Measurements from ENCODE around the gene AKT1S1. TPM values are rescaled to one million over a fixed set of nuclear protein-coding genes. Genes with fewer than 3 reads are reported as not detected.

AKT1S1 gene
- 20.1 and 25.7 TPM in 2 replicates for total RNA-seq

GRCh38 chr19:49877020-49877878 lies at the start of gene AKT1S1, which contains the start of gene TBC1D17:
Gene AKT1S1, minus strand, starts transcription at chr19:49877355. Its CDS starts 4,060 bp downstream, at chr19:49873295.
Gene TBC1D17, plus strand, starts transcription at chr19:49877702. Its CDS starts 22 bp downstream, at chr19:49877724.

GRCh38 chr19:49896863-49897621 lies 19.9 kb upstream of the AKT1S1 start, which contains the start of gene IL4I1:
Gene IL4I1, minus strand, starts transcription at chr19:49896887. Its CDS starts 727 bp downstream, at chr19:49896160.

GRCh38 chr19:49866933-49867782 lies 10.0 kb downstream of the AKT1S1 start, which contains the start of gene PNKP:
Gene PNKP, minus strand, starts transcription at chr19:49867576. Its CDS starts 372 bp downstream, at chr19:49867204.

GRCh38 chr19:49850487-49851342 lies 26.4 kb downstream of the AKT1S1 start, which contains the start of gene PTOV1:
Gene PTOV1, plus strand, starts transcription at chr19:49851159.

Other genes with a start within 250 kb of the AKT1S1 start
- gene RRAS, start 237.2 kb downstream of the AKT1S1 start, total RNA-seq: 55.4 and 88.5 TPM in 2 replicates
- gene SCAF1, start 235.1 kb downstream of the AKT1S1 start, total RNA-seq: 28.1 and 35.2 TPM in 2 replicates
- gene IRF3, start 211.5 kb downstream of the AKT1S1 start, total RNA-seq: 71.1 and 83.8 TPM in 2 replicates
- gene BCL2L12, start 211.4 kb downstream of the AKT1S1 start, total RNA-seq: 18.4 and 37.6 TPM in 2 replicates
- gene PRMT1, start 200.1 kb downstream of the AKT1S1 start, total RNA-seq: 301 and 446 TPM in 2 replicates
- gene ADM5, start 187.8 kb downstream of the AKT1S1 start, total RNA-seq: 1.3 and 4.1 TPM in 2 replicates
- 0.23 and 2.0 TPM in 2 replicates for gene CPT1C, start 186.2 kb downstream of the AKT1S1 start, total RNA-seq
- not detected in 2 replicates for gene TSKS, start 114.0 kb downstream of the AKT1S1 start, total RNA-seq
- 101 TPM in 2 replicates for gene AP2A1, start 110.4 kb downstream of the AKT1S1 start, total RNA-seq
- 11.5 and 13.8 TPM in 2 replicates for gene FUZ, start 64.1 kb downstream of the AKT1S1 start, total RNA-seq
- gene MED25, start 59.1 kb downstream of the AKT1S1 start, total RNA-seq: 18.7 and 20.5 TPM in 2 replicates
- 44.3 and 45.9 TPM in 2 replicates for gene PTOV1, start 26.2 kb downstream of the AKT1S1 start, total RNA-seq
- 55.1 and 66.5 TPM in 2 replicates for gene PNKP, start 9.8 kb downstream of the AKT1S1 start, total RNA-seq
- 11.6 and 15.2 TPM in 2 replicates for gene TBC1D17, start 347 bp upstream of the AKT1S1 start, total RNA-seq
- not detected in 2 replicates for gene IL4I1, start 19.5 kb upstream of the AKT1S1 start, total RNA-seq
- 8.7 and 9.9 TPM in 2 replicates for gene ATF5, start 51.9 kb upstream of the AKT1S1 start, total RNA-seq
- gene NUP62, start 52.1 kb upstream of the AKT1S1 start, total RNA-seq: 37.4 and 57.8 TPM in 2 replicates
- gene SIGLEC11, start 83.8 kb upstream of the AKT1S1 start, total RNA-seq: not detected in 2 replicates
- 22.0 and 29.4 TPM in 2 replicates for gene VRK3, start 148.0 kb upstream of the AKT1S1 start, total RNA-seq
- 5.6 and 7.2 TPM in 2 replicates for gene ZNF473, start 148.7 kb upstream of the AKT1S1 start, total RNA-seq

All from hair follicular keratinocyte (primary cell).